PC-9 (cell line): ENCODE measurements around the gene YES1.

Experiments
- CTCF ChIP-seq: fragments of 200-600 bp; sonication (generic); conservative IDR thresholded peaks from 2 replicates; pipeline ENCODE4 v1.6.1; 2017; ENCODE audit warnings: mixed run types, antibody characterized with exemption, mild to moderate bottlenecking, moderate library complexity
- EZH2 ChIP-seq: fragments of 200-600 bp; sonication (generic); IDR thresholded peaks from 2 replicates; pipeline ENCODE4 v1.8.0; 2017; ENCODE audit warnings: antibody characterized with exemption, low read depth

GRCh38 chr18:815353-815752 lies 3.3 kb upstream of the YES1 start:
- TF ChIP-seq CTCF: no peak
- no peak for TF ChIP-seq EZH2
